ENCODE results near the gene SEPTIN1. TPM values are rescaled to one million over a fixed set of nuclear protein-coding genes. Genes with fewer than 3 reads are reported as not detected.
A peak's percentile ranks its signal among the peaks of the same experiment; 100 is the strongest.

SEPTIN1 gene
- total and polyA plus RNA-seq, 2 donors (not counting 1 experiment from before 2014, with no cell fraction given), result 0.17 TPM; not detected in 1

DNA sequence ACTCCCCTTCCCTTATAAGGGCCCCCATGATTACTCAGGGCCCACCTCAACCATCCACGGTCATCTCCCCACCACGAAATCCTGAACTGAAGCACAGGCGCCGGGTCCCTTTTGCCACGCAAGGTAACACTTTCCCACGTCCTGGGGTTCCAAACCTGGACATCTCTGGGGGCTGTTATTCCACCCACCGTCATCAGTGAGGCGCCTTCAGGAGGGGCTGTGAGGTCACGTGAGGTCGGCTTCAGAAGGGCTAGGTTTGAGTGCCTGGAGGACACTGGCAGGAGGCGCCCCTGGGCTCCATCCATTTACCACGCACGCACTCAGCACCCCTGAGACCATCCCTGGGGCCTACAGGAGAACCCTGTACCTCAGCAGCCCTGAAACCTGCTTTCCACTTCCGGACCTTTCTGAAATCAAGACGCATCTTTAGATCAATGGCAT is 31.3 kb downstream of the SEPTIN1 start:
- TF ChIP-seq, protein P1, sequence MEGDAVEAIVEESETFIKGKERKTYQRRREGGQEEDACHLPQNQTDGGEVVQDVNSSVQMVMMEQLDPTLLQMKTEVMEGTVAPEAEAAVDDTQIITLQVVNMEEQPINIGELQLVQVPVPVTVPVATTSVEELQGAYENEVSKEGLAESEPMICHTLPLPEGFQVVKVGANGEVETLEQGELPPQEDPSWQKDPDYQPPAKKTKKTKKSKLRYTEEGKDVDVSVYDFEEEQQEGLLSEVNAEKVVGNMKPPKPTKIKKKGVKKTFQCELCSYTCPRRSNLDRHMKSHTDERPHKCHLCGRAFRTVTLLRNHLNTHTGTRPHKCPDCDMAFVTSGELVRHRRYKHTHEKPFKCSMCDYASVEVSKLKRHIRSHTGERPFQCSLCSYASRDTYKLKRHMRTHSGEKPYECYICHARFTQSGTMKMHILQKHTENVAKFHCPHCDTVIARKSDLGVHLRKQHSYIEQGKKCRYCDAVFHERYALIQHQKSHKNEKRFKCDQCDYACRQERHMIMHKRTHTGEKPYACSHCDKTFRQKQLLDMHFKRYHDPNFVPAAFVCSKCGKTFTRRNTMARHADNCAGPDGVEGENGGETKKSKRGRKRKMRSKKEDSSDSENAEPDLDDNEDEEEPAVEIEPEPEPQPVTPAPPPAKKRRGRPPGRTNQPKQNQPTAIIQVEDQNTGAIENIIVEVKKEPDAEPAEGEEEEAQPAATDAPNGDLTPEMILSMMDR (conservative IDR thresholded peaks at IDR 0.05 in 1 of 2, IDR thresholded peaks at IDR 0.05 in 1 of 2; ENCODE audit: low read depth in 1 of 2, low read length in 2 of 2), result no peak
- no peak for TF ChIP-seq EZH2 (IDR thresholded peaks at IDR 0.05; ENCODE audit: low read length, missing control alignments)
- H4K20me1 ChIP-seq (ENCODE audit: control insufficient read depth, extremely low read depth, insufficient read depth, low read length), result no peaks in the 10 kb centered on the region
- no peak overlapping the region for H3K9ac ChIP-seq (ENCODE audit: insufficient read depth, low read length)
- no peak overlapping the region for H3K4me2 ChIP-seq (ENCODE audit: extremely low read depth, insufficient read depth, low read length)
- peaks cover 26% of the 10 kb centered on the region for H3K4me1 ChIP-seq (ENCODE audit: control insufficient read depth, extremely low read depth, insufficient read depth, low read length)
- no peak overlapping the region for H2AFZ ChIP-seq (ENCODE audit: low read length)
- no peak for DNase-seq (ENCODE audit: low read depth in 2 of 2)
- H3K27ac ChIP-seq (ENCODE audit: insufficient read depth, low read length), result no peak overlapping the region
- H3K4me3 ChIP-seq (replicated peaks in 1 of 4; ENCODE audit: control extremely low read depth in 1 of 4, insufficient read depth in 1 of 4, low read depth in 3 of 4, low read length in 4 of 4), result no peak overlapping the region
- H3K9me3 ChIP-seq (ENCODE audit: control insufficient read depth, insufficient read depth, low read depth, low read length), result no peaks in the 10 kb centered on the region
- peaks cover 21% of the 10 kb centered on the region for H3K79me2 ChIP-seq (ENCODE audit: control insufficient read depth, insufficient read depth, low read length)
- peaks cover 23% of the 10 kb centered on the region for H3K36me3 ChIP-seq (ENCODE audit: control insufficient read depth, insufficient read depth, low read length)
- H3K27me3 ChIP-seq (ENCODE audit: control insufficient read depth, insufficient read depth, low read length), result no peaks in the 10 kb centered on the region

- Histone ChIP-seq H3K9ac (ENCODE audit: insufficient read depth, low read length) (no peak overlapping the region), H3K79me2 (ENCODE audit: control insufficient read depth, insufficient read depth, low read length) (peaks cover 21% of the 10 kb centered on the region), H3K36me3 (ENCODE audit: control insufficient read depth, insufficient read depth, low read length) (peaks cover 23% of the 10 kb centered on the region), H3K4me3 (replicated peaks in 1 of 4; ENCODE audit: control extremely low read depth in 1 of 4, insufficient read depth in 1 of 4, low read depth in 3 of 4, low read length in 4 of 4) (no peak overlapping the region), H3K4me2 (ENCODE audit: extremely low read depth, insufficient read depth, low read length) (no peak overlapping the region), H4K20me1 (ENCODE audit: control insufficient read depth, extremely low read depth, insufficient read depth, low read length) (no peaks in the 10 kb centered on the region), H3K27ac (ENCODE audit: insufficient read depth, low read length) (no peak overlapping the region), H2AFZ (ENCODE audit: low read length) (no peak overlapping the region), H3K9me3 (ENCODE audit: control insufficient read depth, insufficient read depth, low read depth, low read length) (no peaks in the 10 kb centered on the region), H3K27me3 (ENCODE audit: control insufficient read depth, insufficient read depth, low read length) (no peaks in the 10 kb centered on the region), H3K4me1 (ENCODE audit: control insufficient read depth, extremely low read depth, insufficient read depth, low read length) (peaks cover 20% of the 10 kb centered on the region)
- TF ChIP-seq, protein P1 (conservative IDR thresholded peaks at IDR 0.05 in 1 of 2, IDR thresholded peaks at IDR 0.05 in 1 of 2; ENCODE audit: low read depth in 1 of 2, low read length in 2 of 2), result no peak
- TF ChIP-seq EZH2 (IDR thresholded peaks at IDR 0.05; ENCODE audit: low read length, missing control alignments), result no peak
- DNase-seq (ENCODE audit: low read depth in 2 of 2), result peak in 1 of 2 donors; percentile 77
Observed at GRCh38 chr16:30350134-30350871, 32.1 kb downstream of the SEPTIN1 start.

GRCh38 chr16:30349675-30350074 is 32.7 kb downstream of the SEPTIN1 start:
- H3K4me1 ChIP-seq (ENCODE audit: control insufficient read depth, extremely low read depth, insufficient read depth, low read length), result peaks cover 20% of the 10 kb centered on the region
- peaks cover 18% of the 10 kb centered on the region for H3K79me2 ChIP-seq (ENCODE audit: control insufficient read depth, insufficient read depth, low read length)
- no peak overlapping the region for H3K4me2 ChIP-seq (ENCODE audit: extremely low read depth, insufficient read depth, low read length)
- H3K27ac ChIP-seq (ENCODE audit: insufficient read depth, low read length), result no peak overlapping the region
- H3K9me3 ChIP-seq (ENCODE audit: control insufficient read depth, insufficient read depth, low read depth, low read length), result no peaks in the 10 kb centered on the region
- TF ChIP-seq EZH2 (IDR thresholded peaks at IDR 0.05; ENCODE audit: low read length, missing control alignments), result no peak
- TF ChIP-seq, protein P1 (conservative IDR thresholded peaks at IDR 0.05 in 1 of 2, IDR thresholded peaks at IDR 0.05 in 1 of 2; ENCODE audit: low read depth in 1 of 2, low read length in 2 of 2), result no peak
- no peaks in the 10 kb centered on the region for H4K20me1 ChIP-seq (ENCODE audit: control insufficient read depth, extremely low read depth, insufficient read depth, low read length)
- H3K36me3 ChIP-seq (ENCODE audit: control insufficient read depth, insufficient read depth, low read length), result peaks cover 23% of the 10 kb centered on the region
- no peaks in the 10 kb centered on the region for H3K27me3 ChIP-seq (ENCODE audit: control insufficient read depth, insufficient read depth, low read length)
- no peak for DNase-seq (ENCODE audit: low read depth in 2 of 2)
- H3K4me3 ChIP-seq (replicated peaks in 1 of 4; ENCODE audit: control extremely low read depth in 1 of 4, insufficient read depth in 1 of 4, low read depth in 3 of 4, low read length in 4 of 4), result no peak overlapping the region
- H3K9ac ChIP-seq (ENCODE audit: insufficient read depth, low read length), result no peak overlapping the region
- H2AFZ ChIP-seq (ENCODE audit: low read length), result no peak overlapping the region

Measured in fibroblast of lung (primary cell).